Choroid plexus epithelial cell (primary cell): ENCODE results near the gene PRKAG2.

Source experiments
- DNase-seq: peaks from one replicate; pipeline ENCODE4 v3.0.0-alpha.2; 2010; ENCODE audit warnings: low read depth
- H3K4me3 ChIP-seq: 2 replicates; pipeline ENCODE4 v1.5.1; 2011; ENCODE audit warnings: low read depth, mild to moderate bottlenecking, control low read depth, low read length, moderate library complexity
- CTCF ChIP-seq: conservative IDR thresholded peaks from 2 replicates; pipeline ENCODE4 v1.5.1; 2011; ENCODE audit warnings: low read depth, mild to moderate bottlenecking, control low read depth, inconsistent platforms, low read length, moderate library complexity

Gene PRKAG2

GRCh38 chr7:151671514-151671913 is 205.4 kb downstream of the PRKAG2 start:
- DNase-seq: no peak
- TF ChIP-seq CTCF: no peak

GRCh38 chr7:151669762-151670161 is 207.2 kb downstream of the PRKAG2 start:
- no peak for DNase-seq
- no peak for TF ChIP-seq CTCF
- H3K4me3 ChIP-seq: no peak overlapping the region

More at GRCh38 chr7:151671514-151671913, 205.4 kb downstream of the PRKAG2 start:
- no peak overlapping the region for H3K4me3 ChIP-seq

GRCh38 chr7:151666886-151667285 is 210.0 kb downstream of the PRKAG2 start:
- no peak for TF ChIP-seq CTCF

GRCh38 chr7:151665368-151665767 is 211.5 kb downstream of the PRKAG2 start:
- TF ChIP-seq CTCF: no peak
- H3K4me3 ChIP-seq: no peak overlapping the region
- DNase-seq: peak; percentile 98

More at GRCh38 chr7:151666886-151667285, 210.0 kb downstream of the PRKAG2 start:
- no peak for DNase-seq
- H3K4me3 ChIP-seq: no peak overlapping the region

GRCh38 chr7:151664268-151664667 is 212.6 kb downstream of the PRKAG2 start:
- no peak overlapping the region for H3K4me3 ChIP-seq
- no peak for DNase-seq
- no peak for TF ChIP-seq CTCF

GRCh38 chr7:151663382-151664100 is 213.4 kb downstream of the PRKAG2 start:
- H3K4me3 ChIP-seq: no peak overlapping the region
- no peak for TF ChIP-seq CTCF
- DNase-seq: no peak

- TF ChIP-seq CTCF: no peak
- H3K4me3 ChIP-seq: no peak overlapping the region
- no peak for DNase-seq
Observed at GRCh38 chr7:151662251-151662826, 214.6 kb downstream of the PRKAG2 start.
